ENCODE data around the gene NKD2. TPM values are rescaled to one million over a fixed set of nuclear protein-coding genes. Genes with fewer than 3 reads are reported as not detected.
"Not testable (repeated sequence)": the region's sequence is repeated elsewhere in the genome, so short reads cannot be mapped to it uniquely, and the experiment has no call there.

Gene NKD2
- total RNA-seq, 1 experiment from 2014 or later: 0.21 TPM

DNA sequence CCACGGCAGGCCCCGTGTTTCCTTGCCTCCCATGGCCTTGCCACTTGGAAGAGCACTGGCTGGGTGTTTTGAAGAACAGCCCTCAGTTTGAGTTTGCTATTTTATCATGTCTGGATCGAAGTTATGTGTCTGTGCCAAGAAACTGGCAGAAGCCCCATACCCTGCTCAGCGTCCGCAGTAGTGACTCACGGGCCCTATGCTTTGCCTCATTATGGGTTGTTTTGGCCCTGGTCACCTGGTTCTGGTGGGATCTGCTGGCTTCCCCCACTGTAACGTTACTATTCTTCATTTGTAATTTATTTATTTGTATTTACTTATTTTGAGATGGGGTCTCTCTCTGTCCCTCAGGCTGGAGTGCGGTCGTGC, 42.3 kb upstream of the NKD2 start:
- no peak overlapping the region for H3K4me3 Mint-ChIP-seq (ENCODE audit: unreplicated experiment)
- no peaks in the 10 kb centered on the region for H3K4me1 Mint-ChIP-seq (ENCODE audit: insufficient read depth, unreplicated experiment)
- POLR2A ChIA-PET: no interaction called here
- DNase-seq (ENCODE audit: unreplicated experiment): no peak
- peaks cover 61% of the 10 kb centered on the region for H3K27me3 Mint-ChIP-seq (ENCODE audit: insufficient read depth, unreplicated experiment)
- CTCF ChIA-PET: no interaction called here
- H3K27ac Mint-ChIP-seq (ENCODE audit: low read depth, unreplicated experiment): no peak overlapping the region
- TF ChIP-seq CTCF (IDR thresholded peaks at IDR 0.05; ENCODE audit: unreplicated experiment): no peak
- BruUV-seq (replicated peaks): no TSS peak
- intact Hi-C loops (cut with micrococcal nuclease): no loop called here
- peaks cover 7% of the 10 kb centered on the region for H3K9me3 Mint-ChIP-seq (ENCODE audit: unreplicated experiment)
- no peaks in the 10 kb centered on the region for H3K36me3 Mint-ChIP-seq (ENCODE audit: insufficient read depth, unreplicated experiment)

GRCh38 chr5:966941-967340, 41.7 kb upstream of the NKD2 start:
- Mint-ChIP-seq H3K9me3 (ENCODE audit: unreplicated experiment) (peaks cover 13% of the 10 kb centered on the region), H3K4me3 (ENCODE audit: unreplicated experiment) (no peak overlapping the region), H3K4me1 (ENCODE audit: insufficient read depth, unreplicated experiment) (no peaks in the 10 kb centered on the region), H3K27ac (ENCODE audit: low read depth, unreplicated experiment) (no peak overlapping the region), H3K36me3 (ENCODE audit: insufficient read depth, unreplicated experiment) (no peaks in the 10 kb centered on the region), H3K27me3 (ENCODE audit: insufficient read depth, unreplicated experiment) (peaks cover 67% of the 10 kb centered on the region)
- intact Hi-C loops (cut with micrococcal nuclease): no loop called here
- no TSS peak for BruUV-seq (replicated peaks)
- ChIA-PET CTCF (no interaction called here), POLR2A (no interaction called here)
- TF ChIP-seq CTCF (IDR thresholded peaks at IDR 0.05; ENCODE audit: unreplicated experiment): no peak
- DNase-seq (ENCODE audit: unreplicated experiment): no peak

- H3K27ac Mint-ChIP-seq (ENCODE audit: low read depth, unreplicated experiment): no peak overlapping the region
- CTCF ChIA-PET: no interaction called here
- intact Hi-C loops (cut with micrococcal nuclease): no loop called here
- no peak for TF ChIP-seq CTCF (IDR thresholded peaks at IDR 0.05; ENCODE audit: unreplicated experiment)
- H3K36me3 Mint-ChIP-seq (ENCODE audit: insufficient read depth, unreplicated experiment): no peaks in the 10 kb centered on the region
- peaks cover 86% of the 10 kb centered on the region for H3K27me3 Mint-ChIP-seq (ENCODE audit: insufficient read depth, unreplicated experiment)
- no peak for DNase-seq (ENCODE audit: unreplicated experiment)
- POLR2A ChIA-PET: no interaction called here
- H3K9me3 Mint-ChIP-seq (ENCODE audit: unreplicated experiment): peaks cover 13% of the 10 kb centered on the region
- no peak overlapping the region for H3K4me3 Mint-ChIP-seq (ENCODE audit: unreplicated experiment)
- no TSS peak for BruUV-seq (replicated peaks)
- no peaks in the 10 kb centered on the region for H3K4me1 Mint-ChIP-seq (ENCODE audit: insufficient read depth, unreplicated experiment)
Observed at GRCh38 chr5:968881-969280, 39.7 kb upstream of the NKD2 start.

DNA sequence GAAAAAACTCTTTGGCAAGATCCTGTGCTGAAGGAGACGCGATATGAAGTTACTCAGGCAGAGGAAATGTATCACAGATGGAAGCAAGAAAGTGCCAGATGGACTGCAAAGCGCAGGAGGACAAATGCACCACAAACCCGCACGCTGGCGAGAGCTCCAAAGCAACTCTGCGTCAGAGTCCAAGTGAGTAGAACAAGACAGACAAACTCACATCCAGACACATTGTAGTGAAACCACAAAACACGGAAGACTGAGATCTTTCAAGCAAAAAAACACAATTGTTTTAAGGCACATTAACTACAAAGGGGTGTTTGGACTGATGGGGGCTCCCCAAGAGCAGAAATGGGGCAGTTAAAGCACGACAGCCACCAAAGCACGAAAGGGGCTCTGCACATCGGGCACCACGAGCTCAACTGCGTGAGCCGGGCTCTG, 39.2 kb upstream of the NKD2 start:
- no TSS peak for BruUV-seq (replicated peaks)
- DNase-seq (ENCODE audit: unreplicated experiment): no peak
- no peaks in the 10 kb centered on the region for H3K36me3 Mint-ChIP-seq (ENCODE audit: insufficient read depth, unreplicated experiment)
- no peak overlapping the region for H3K27ac Mint-ChIP-seq (ENCODE audit: low read depth, unreplicated experiment)
- POLR2A ChIA-PET: no interaction called here
- H3K9me3 Mint-ChIP-seq (ENCODE audit: unreplicated experiment): peaks cover 13% of the 10 kb centered on the region
- no peak for TF ChIP-seq CTCF (IDR thresholded peaks at IDR 0.05; ENCODE audit: unreplicated experiment)
- no peaks in the 10 kb centered on the region for H3K4me1 Mint-ChIP-seq (ENCODE audit: insufficient read depth, unreplicated experiment)
- no peak overlapping the region for H3K4me3 Mint-ChIP-seq (ENCODE audit: unreplicated experiment)
- intact Hi-C loops (cut with micrococcal nuclease): no loop called here
- peaks cover 88% of the 10 kb centered on the region for H3K27me3 Mint-ChIP-seq (ENCODE audit: insufficient read depth, unreplicated experiment)
- CTCF ChIA-PET: interaction anchor here (0.5 kb wide), 1 partner anchor 849 kb away, joined by 3 read pairs; no protein-coding TSS in a partner anchor

DNA sequence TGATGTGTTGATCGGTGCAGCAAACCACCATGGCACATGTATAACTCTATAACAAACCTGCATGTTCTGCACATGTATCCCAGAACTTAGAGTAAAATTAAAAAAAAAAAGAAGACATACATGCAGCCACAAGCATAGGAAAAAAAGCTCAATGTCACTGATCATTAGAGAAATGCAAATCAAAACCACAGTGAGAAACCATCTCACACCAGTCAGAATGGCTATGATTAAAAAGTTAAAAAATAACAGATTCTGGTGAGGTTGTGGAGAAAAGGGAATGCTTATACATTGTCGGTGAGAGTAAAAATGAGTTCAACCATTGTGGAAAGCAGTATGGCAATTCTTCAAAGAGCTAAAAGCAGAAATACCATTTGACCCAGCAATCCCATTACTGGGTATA, 36.0 kb upstream of the NKD2 start:
- Mint-ChIP-seq H3K9me3 (ENCODE audit: unreplicated experiment) (peaks cover 13% of the 10 kb centered on the region), H3K27me3 (ENCODE audit: insufficient read depth, unreplicated experiment) (peaks cover 65% of the 10 kb centered on the region)
- DNase-seq (ENCODE audit: unreplicated experiment); H3K36me3 Mint-ChIP-seq (ENCODE audit: insufficient read depth, unreplicated experiment); BruUV-seq (replicated peaks); H3K4me3 Mint-ChIP-seq (ENCODE audit: unreplicated experiment); POLR2A ChIA-PET; intact Hi-C loops (cut with micrococcal nuclease); H3K27ac Mint-ChIP-seq (ENCODE audit: low read depth, unreplicated experiment); H3K4me1 Mint-ChIP-seq (ENCODE audit: insufficient read depth, unreplicated experiment): not testable (repeated sequence)
- CTCF ChIA-PET: interaction anchor here (0.6 kb wide), 1 partner anchor 348 kb away, joined by 3 read pairs; no protein-coding TSS in a partner anchor
